ENCODE data around the gene CA5A. TPM values are rescaled to one million over a fixed set of nuclear protein-coding genes. Genes with fewer than 3 reads are reported as not detected.

Gene CA5A
- total and polyA plus RNA-seq, 2 of the 13 experiments (the other 11 are each of a cell fraction or from before 2014, with no cell fraction given), result 66.8 to 106 TPM

- TF ChIP-seq ARID5B (CRISPR knock-in tag; IDR thresholded peaks at IDR 0.05) (peak; percentile 39; the same call in 1 of the 2 replicates), FOXC1 (CRISPR knock-in tag; IDR thresholded peaks at IDR 0.05; ENCODE audit: borderline replicate concordance) (no peak), ZFP36L2 (CRISPR knock-in tag; IDR thresholded peaks at IDR 0.05) (no peak), NCOA2 (CRISPR knock-in tag; IDR thresholded peaks at IDR 0.05) (no peak), KLF12 (CRISPR knock-in tag; IDR thresholded peaks at IDR 0.05; ENCODE audit: borderline replicate concordance) (no peak), MAF1 (CRISPR knock-in tag; IDR thresholded peaks at IDR 0.05; ENCODE audit: borderline replicate concordance) (no peak), ZNF766 (CRISPR knock-in tag; IDR thresholded peaks at IDR 0.05; ENCODE audit: borderline replicate concordance) (no peak), FOSL1 (CRISPR knock-in tag; IDR thresholded peaks at IDR 0.05; ENCODE audit: borderline replicate concordance) (no peak), NAIF1 (CRISPR knock-in tag; IDR thresholded peaks at IDR 0.05; ENCODE audit: borderline replicate concordance) (no peak), MIER3 (CRISPR knock-in tag; IDR thresholded peaks at IDR 0.05; ENCODE audit: borderline replicate concordance) (no peak), MEIS2 (CRISPR knock-in tag; IDR thresholded peaks at IDR 0.05) (no peak), ZMYM2 (CRISPR knock-in tag; IDR thresholded peaks at IDR 0.05) (no peak), ZNF609 (CRISPR knock-in tag; IDR thresholded peaks at IDR 0.05; ENCODE audit: borderline replicate concordance) (no peak), NR2F6 (IDR thresholded peaks at IDR 0.05) (0 out of 2 replicates have a peak, but pooled peaks have one; percentile 20), NR2F6 (CRISPR knock-in tag; IDR thresholded peaks at IDR 0.05) (0 out of 2 replicates have a peak, but pooled peaks have one; percentile 25), IKZF4 (CRISPR knock-in tag; IDR thresholded peaks at IDR 0.05; ENCODE audit: borderline replicate concordance, low read depth, not compliant biosample characterization) (no peak), ELF3 (CRISPR knock-in tag; IDR thresholded peaks at IDR 0.05) (0 out of 2 replicates have a peak, but pooled peaks have one; percentile 15), ZNF329 (CRISPR knock-in tag; IDR thresholded peaks at IDR 0.05; ENCODE audit: low read depth) (no peak), SPEN (CRISPR knock-in tag; IDR thresholded peaks at IDR 0.05; ENCODE audit: low read depth) (no peak), ZMYM4 (CRISPR knock-in tag; IDR thresholded peaks at IDR 0.05) (no peak), HNRNPL (IDR thresholded peaks at IDR 0.05; ENCODE audit: low read depth, low read length) (0 out of 2 replicates have a peak, but pooled peaks have one; percentile 39), ADNP (CRISPR knock-in tag; IDR thresholded peaks at IDR 0.05) (no peak), HNRNPLL (IDR thresholded peaks at IDR 0.05; ENCODE audit: low read depth, low read length, poor library complexity, severe bottlenecking) (no peak)
Measured at GRCh38 chr16:87878704-87879103, 57.6 kb downstream of the CA5A start (continued).
